H1 (cell line): ENCODE data around the gene MAP4K4. TPM values are rescaled to one million over a fixed set of nuclear protein-coding genes. Genes with fewer than 3 reads are reported as not detected.

Source experiments
- TEAD4 ChIP-seq: IDR thresholded peaks from 2 replicates; pipeline ENCODE4 v1.6.1; 2012; ENCODE audit warnings: low read depth, low read length, inconsistent platforms, mixed read lengths
- polyA plus RNA-seq, 7 experiments: library from polyadenylated mRNA; depleted of rRNA in 3 of 7; stranded (reverse) in 5 of 7; unstranded in 2 of 7; fragments of >200 nt in 5 of 7; fragments of 200-250 nt in 2 of 7; gene quantifications; 1 replicate in 5 of 7; 2 replicates in 1 of 7; 4 replicates in 1 of 7; pipeline versions ENCODE4 v1.2.1 to v1.2.3, GENCODE V29; 2011 to 2013; ENCODE audit warnings: missing spikeins in 2 of 7, mixed read lengths in 2 of 7
- total RNA-seq: library from RNA; stranded (reverse); fragmentation: NEBNext Ultra II Directional; extraction: Animal tissue kit (Norgen Biotek cat#: 25700); gene quantifications from 2 replicates; pipeline ENCODE4 v1.2.1, GENCODE V29; 2021

Gene MAP4K4
- total and polyA plus RNA-seq, 2 of the 8 experiments (the other 6 are each of a cell fraction or from before 2014, with no cell fraction given): 53.2 to 138 TPM

GRCh38 chr2:101848769-101849410 lies 151.4 kb downstream of the MAP4K4 start (continued):
- TF ChIP-seq TEAD4: no peak
